Measurements from ENCODE around the gene MTRF1. TPM values are rescaled to one million over a fixed set of nuclear protein-coding genes. Genes with fewer than 3 reads are reported as not detected.
"Not testable (repeated sequence)": the region's sequence is repeated elsewhere in the genome, so short reads cannot be mapped to it uniquely, and the experiment has no call there.

The MTRF1 gene
- total RNA-seq, 1 experiment from 2014 or later, result 9.6 TPM

- DNase-seq (ENCODE audit: low read depth), result peak; percentile 24
Observed at GRCh38 chr13:41178040-41178439, 85.3 kb downstream of the MTRF1 start.

- no peak for DNase-seq (ENCODE audit: low read depth)
Observed at GRCh38 chr13:41177616-41178015, 85.8 kb downstream of the MTRF1 start.

- DNase-seq (ENCODE audit: low read depth), result not testable (repeated sequence)
Observed at GRCh38 chr13:41175576-41175975, 87.8 kb downstream of the MTRF1 start.

Other genes starting within 250 kb of the MTRF1 start
- gene ELF1, start 244.3 kb downstream of the MTRF1 start, total RNA-seq (2014; rRNA removed; shearing (Covaris generic)), result 18.9 and 26.6 TPM in 2 replicates
- gene WBP4, start 202.1 kb downstream of the MTRF1 start, total RNA-seq (2014; rRNA removed; shearing (Covaris generic)), result 6.9 and 9.8 TPM in 2 replicates
- gene KBTBD6, start 130.8 kb downstream of the MTRF1 start, total RNA-seq (2014; rRNA removed; shearing (Covaris generic)), result 3.1 and 6.9 TPM in 2 replicates
- 3.8 and 4.4 TPM in 2 replicates for gene KBTBD7, start 69.0 kb downstream of the MTRF1 start, total RNA-seq (2014; rRNA removed; shearing (Covaris generic))
- gene NAA16, start 47.7 kb upstream of the MTRF1 start, total RNA-seq (2014; rRNA removed; shearing (Covaris generic)), result 4.7 and 7.5 TPM in 2 replicates
- 2.3 and 4.1 TPM in 2 replicates for gene RGCC, start 194.0 kb upstream of the MTRF1 start, total RNA-seq (2014; rRNA removed; shearing (Covaris generic))

Data from M059J (cell line).